MM.1S (cell line): ENCODE results near the gene NUTM2G.
"Not testable (repeated sequence)": the region's sequence is repeated elsewhere in the genome, so short reads cannot be mapped to it uniquely, and the experiment has no call there.

Experiments used
- CTCF ChIP-seq: fragments of 300-600 bp; sonication (generic); IDR thresholded peaks from 2 replicates; pipeline ENCODE4 v1.5.1; 2016; ENCODE audit warnings: antibody characterized with exemption, low read length, mixed read lengths
- EZH2 ChIP-seq: fragments of 300-600 bp; sonication (generic); optimal IDR thresholded peaks from 2 replicates; pipeline ENCODE3; 2017; ENCODE audit warnings: low read depth, mild to moderate bottlenecking, antibody characterized with exemption, low read length, mixed read lengths

DNA sequence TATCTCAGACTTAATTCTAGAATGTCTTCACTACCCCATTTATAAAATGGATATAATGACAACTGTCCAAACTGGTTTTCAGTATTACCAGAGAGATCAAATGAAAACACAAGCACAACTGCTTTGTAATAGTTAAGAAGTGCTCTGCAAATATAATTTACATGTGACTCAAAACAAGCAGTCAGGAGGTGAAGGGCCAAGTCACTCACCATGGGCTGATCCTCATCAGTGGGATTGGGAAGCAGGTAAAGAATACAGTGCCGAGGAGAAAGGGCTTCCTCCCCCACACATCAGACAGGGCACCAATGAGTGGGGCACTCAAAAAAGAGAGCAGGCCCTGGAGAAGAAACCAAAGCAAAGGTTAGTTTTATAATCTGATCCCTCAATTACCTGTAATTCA lies 20.7 kb downstream of the NUTM2G start:
- not testable (repeated sequence) for TF ChIP-seq CTCF, EZH2
